GM10248 (cell line): ENCODE measurements around the gene SSH3.

Experiments used
- CTCF ChIA-PET: fragments of 300-600 bp; sonication (Branson Sonifier 250); formaldehyde crosslinking; extraction: SDS; loops from one replicate; lab custom pipeline; 2021; ENCODE audit warnings: antibody characterized with exemption; lab: Yijun Ruan, JAX
- POLR2A ChIA-PET: fragments of 350-650 bp; sonication (Branson Sonifier 250); formaldehyde crosslinking; extraction: SDS; loops from one replicate; lab custom pipeline; 2020; ENCODE audit warnings: antibody characterized with exemption; lab: Yijun Ruan, JAX
- DNase-seq: peaks from one replicate; pipeline ENCODE4 v3.0.0; 2012; ENCODE audit errors: extremely low spot score
- CTCF ChIP-seq: IDR thresholded peaks from 2 replicates; pipeline ENCODE4 v1.5.1; 2012; ENCODE audit warnings: mild to moderate bottlenecking, low read depth; ENCODE audit errors: extremely low read depth, missing control alignments, control extremely low read depth

SSH3 gene

GRCh38 chr11:67303132-67303834 lies at the start of gene SSH3:
SSH3 (plus strand) TSS chr11:67303530; CDS start chr11:67303626, 96 bp downstream.
- DNase-seq = peak; percentile 54
- CTCF ChIA-PET = interaction anchor here (0.9 to 1.8 kb wide), 3 partner anchors 14 to 42 kb away, joined by 3 to 5 read pairs (median 4); partner anchors contain the start of gene ANKRD13D
- POLR2A ChIA-PET = no interaction called here
- TF ChIP-seq CTCF = no peak

- CTCF ChIA-PET = interaction anchor here (0.8 to 13.7 kb wide), 11 partner anchors 9 to 201 kb away, joined by 3 to 118 read pairs (median 8); partner anchors contain the start of gene GRK2
- TF ChIP-seq CTCF = no peak
- no peak for DNase-seq
- POLR2A ChIA-PET = no interaction called here
These were observed 49.3 kb upstream of the SSH3 start for GRCh38 chr11:67253872-67254624.

- POLR2A ChIA-PET = no interaction called here
- TF ChIP-seq CTCF = no peak
- CTCF ChIA-PET = interaction anchor here (1.4 to 13.7 kb wide), 7 partner anchors 8 to 172 kb away, joined by 3 to 118 read pairs (median 8); no protein-coding TSS in a partner anchor
- no peak for DNase-seq
These were observed 48.5 kb upstream of the SSH3 start for GRCh38 chr11:67254798-67255197.

GRCh38 chr11:67255353-67255752 lies 48.0 kb upstream of the SSH3 start:
- CTCF ChIA-PET = interaction anchor here (2.4 to 13.7 kb wide), 3 partner anchors 8 to 63 kb away, joined by 8 to 118 read pairs (median 15); no protein-coding TSS in a partner anchor
- POLR2A ChIA-PET = no interaction called here
- TF ChIP-seq CTCF = no peak
- no peak for DNase-seq

GRCh38 chr11:67255864-67256263 lies 47.5 kb upstream of the SSH3 start:
- ChIA-PET CTCF (interaction anchor here (3.4 to 13.7 kb wide), 2 partner anchors 7 to 11 kb away, joined by 8 to 118 read pairs; no protein-coding TSS in a partner anchor), POLR2A (no interaction called here)
- DNase-seq = no peak
- TF ChIP-seq CTCF = no peak

GRCh38 chr11:67256477-67257135 lies 46.7 kb upstream of the SSH3 start:
- CTCF ChIA-PET = interaction anchor here (3.4 to 13.7 kb wide), 2 partner anchors 7 to 12 kb away, joined by 8 to 118 read pairs; no protein-coding TSS in a partner anchor
- POLR2A ChIA-PET = no interaction called here
- no peak for TF ChIP-seq CTCF
- no peak for DNase-seq
